Stomach smooth muscle (tissue), 2 donors: ENCODE results near the gene PLXNB2.

Experiments
- H3K27ac ChIP-seq: one replicate; pipeline ENCODE4 v1.7.0; 2013; ENCODE audit warnings: mild to moderate bottlenecking, low read length, inconsistent platforms
- H3K27me3 ChIP-seq, 2 donors: one replicate each; pipeline ENCODE4 v1.7.0; 2013; ENCODE audit warnings: low read length in 2 of 2; ENCODE audit not compliant: insufficient read depth in 2 of 2, control insufficient read depth in 1 of 2
- H3K36me3 ChIP-seq, 2 donors: one replicate each; pipeline ENCODE4 v1.7.0; 2013; ENCODE audit warnings: low read length in 2 of 2; ENCODE audit not compliant: control insufficient read depth in 2 of 2, insufficient read depth in 2 of 2
- H3K4me1 ChIP-seq: one replicate; pipeline ENCODE4 v1.7.0; 2013; ENCODE audit warnings: low read length; ENCODE audit not compliant: control insufficient read depth, insufficient read depth
- H3K4me3 ChIP-seq, 2 donors: one replicate each; pipeline ENCODE4 v1.7.0; 2013; ENCODE audit warnings: low read length in 2 of 2
- H3K9ac ChIP-seq, 2 donors: one replicate each; pipeline ENCODE4 v1.7.0; 2013; ENCODE audit warnings: low read length in 2 of 2, mild to moderate bottlenecking in 1 of 2
- H3K9me3 ChIP-seq, 2 donors: one replicate each; pipeline ENCODE4 v1.7.0; 2013; ENCODE audit warnings: low read length in 2 of 2; ENCODE audit not compliant: control insufficient read depth in 2 of 2
- donor health status: healthy.
- donor health status: Pancreatic carcinoma.

The PLXNB2 gene

GRCh38 chr22:50269970-50270665, 37.3 kb downstream of the PLXNB2 start, which contains the start of gene MAPK11:
MAPK11 (minus strand) TSS chr22:50270380; CDS start chr22:50270292, 88 bp downstream.
- H3K27me3 ChIP-seq, result peaks cover 0 to 10% of the 10 kb centered on the region in 2 donors
- H3K4me1 ChIP-seq, result peaks cover 53% of the 10 kb centered on the region
- peaks cover 0 to 2% of the 10 kb centered on the region in 2 donors for H3K36me3 ChIP-seq
- H3K4me3 ChIP-seq, result peak within 1 kb of the TSS; percentile 60 to 70
- H3K9ac ChIP-seq, result peak within 1 kb of the TSS in 1 of 2 donors; percentile 22
- H3K9me3 ChIP-seq, result no peaks in the 10 kb centered on the region
- H3K27ac ChIP-seq, result peak within 1 kb of the TSS; percentile 37

GRCh38 chr22:50269573-50269969, 37.9 kb downstream of the PLXNB2 start:
- peaks cover 53% of the 10 kb centered on the region for H3K4me1 ChIP-seq
- H3K9me3 ChIP-seq, result no peaks in the 10 kb centered on the region
- peak overlapping the region in 1 of 2 donors; percentile 57 for H3K4me3 ChIP-seq
- H3K36me3 ChIP-seq, result no peaks in the 10 kb centered on the region
- H3K27ac ChIP-seq, result peak overlapping the region; percentile 37
- H3K27me3 ChIP-seq, result peaks cover 0 to 10% of the 10 kb centered on the region in 2 donors
- no peak overlapping the region for H3K9ac ChIP-seq

- Histone ChIP-seq H3K9ac (no peak overlapping the region), H3K27ac (no peak overlapping the region), H3K4me1 (peaks cover 47% of the 10 kb centered on the region), H3K36me3 (no peaks in the 10 kb centered on the region), H3K27me3 (peaks cover 0 to 10% of the 10 kb centered on the region in 2 donors), H3K9me3 (no peaks in the 10 kb centered on the region), H3K4me3 (peak overlapping the region in 1 of 2 donors; percentile 57)
Measured at GRCh38 chr22:50268655-50269113, 38.8 kb downstream of the PLXNB2 start.

- H3K4me3 ChIP-seq, result peak overlapping the region in 1 of 2 donors; percentile 58
- H3K9me3 ChIP-seq, result no peaks in the 10 kb centered on the region
- H3K9ac ChIP-seq, result no peak overlapping the region
- H3K36me3 ChIP-seq, result no peaks in the 10 kb centered on the region
- no peak overlapping the region for H3K27ac ChIP-seq
- H3K4me1 ChIP-seq, result peaks cover 46% of the 10 kb centered on the region
- peaks cover 2 to 14% of the 10 kb centered on the region in 2 donors for H3K27me3 ChIP-seq
Measured at GRCh38 chr22:50267591-50268390, 39.7 kb downstream of the PLXNB2 start.

GRCh38 chr22:50266994-50267393, 40.5 kb downstream of the PLXNB2 start:
- Histone ChIP-seq H3K27ac (no peak overlapping the region), H3K9ac (no peak overlapping the region), H3K9me3 (no peaks in the 10 kb centered on the region), H3K4me3 (peak overlapping the region in 1 of 2 donors; percentile 58), H3K36me3 (no peaks in the 10 kb centered on the region), H3K4me1 (peaks cover 49% of the 10 kb centered on the region), H3K27me3 (peaks cover 2 to 19% of the 10 kb centered on the region in 2 donors)

DNA sequence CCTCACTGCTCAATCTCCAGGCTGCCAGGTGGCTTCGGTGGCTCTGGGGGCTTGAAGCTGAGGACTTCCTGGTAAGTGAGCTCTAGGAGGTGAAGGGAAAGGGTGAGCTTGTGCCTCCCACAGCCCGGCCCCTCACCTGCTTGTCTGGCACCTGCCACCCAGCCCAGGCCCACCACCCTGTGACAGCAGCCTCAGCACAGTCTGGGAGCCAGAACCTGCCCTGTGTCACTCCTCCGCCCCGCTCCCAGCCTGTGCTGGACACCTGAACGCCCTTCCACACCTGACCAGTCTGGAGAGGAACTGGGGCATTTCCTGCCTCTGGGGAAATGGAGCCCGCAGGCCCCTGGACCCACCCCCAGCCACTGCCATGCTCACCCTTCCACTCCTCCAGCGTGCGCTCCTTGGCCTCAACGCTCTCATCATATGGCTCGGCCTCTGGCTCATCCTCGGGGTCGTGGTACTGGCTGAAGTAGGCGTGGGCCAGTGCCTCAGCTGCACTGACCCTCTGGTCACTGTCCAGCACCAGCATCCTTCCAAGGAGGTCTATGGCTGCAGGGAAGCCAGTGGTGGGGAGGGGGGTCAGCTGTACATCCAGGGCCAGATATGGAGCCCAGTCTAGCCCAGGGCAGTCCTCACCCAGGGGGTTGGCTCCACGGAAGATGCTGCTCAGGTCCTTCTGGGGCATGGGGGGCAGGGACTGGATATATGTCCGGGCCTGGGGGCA, 42.3 kb downstream of the PLXNB2 start:
- Histone ChIP-seq H3K4me3 (no peak overlapping the region), H3K4me1 (peaks cover 46% of the 10 kb centered on the region)

GRCh38 chr22:50264104-50264745, 43.2 kb downstream of the PLXNB2 start:
- Histone ChIP-seq H3K27me3 (peaks cover 2 to 13% of the 10 kb centered on the region in 2 donors), H3K9ac (no peak overlapping the region), H3K36me3 (no peaks in the 10 kb centered on the region), H3K27ac (no peak overlapping the region), H3K4me3 (no peak overlapping the region), H3K9me3 (no peaks in the 10 kb centered on the region), H3K4me1 (peaks cover 43% of the 10 kb centered on the region)

More for the DNA sequence above, 42.3 kb downstream of the PLXNB2 start:
- Histone ChIP-seq H3K27ac (no peak overlapping the region), H3K36me3 (no peaks in the 10 kb centered on the region), H3K27me3 (peaks cover 2 to 13% of the 10 kb centered on the region in 2 donors), H3K9me3 (no peaks in the 10 kb centered on the region), H3K9ac (no peak overlapping the region)

GRCh38 chr22:50262973-50263617, 44.4 kb downstream of the PLXNB2 start:
- Histone ChIP-seq H3K9me3 (no peaks in the 10 kb centered on the region), H3K36me3 (no peaks in the 10 kb centered on the region), H3K4me1 (peaks cover 33% of the 10 kb centered on the region), H3K27ac (no peak overlapping the region), H3K27me3 (peaks cover 2 to 13% of the 10 kb centered on the region in 2 donors), H3K4me3 (no peak overlapping the region), H3K9ac (no peak overlapping the region)

- Histone ChIP-seq H3K9ac (no peak overlapping the region), H3K36me3 (no peaks in the 10 kb centered on the region), H3K27me3 (peaks cover 2 to 13% of the 10 kb centered on the region in 2 donors), H3K4me3 (no peak overlapping the region), H3K4me1 (peaks cover 31% of the 10 kb centered on the region), H3K27ac (no peak overlapping the region), H3K9me3 (no peaks in the 10 kb centered on the region)
Measured at GRCh38 chr22:50262460-50262911, 45.0 kb downstream of the PLXNB2 start.
